Fibroblast of the aortic adventitia (primary cell): Measurements from ENCODE around the gene VSTM4. TPM values are rescaled to one million over a fixed set of nuclear protein-coding genes. Genes with fewer than 3 reads are reported as not detected.

ENCODE experiments used
- DNase-seq: peaks from one replicate; pipeline ENCODE4 v3.0.0-alpha.2; 2010; ENCODE audit warnings: low read depth
- H3K4me3 ChIP-seq: 2 replicates; pipeline ENCODE4 v1.5.1; 2011; ENCODE audit warnings: low read depth, mild to moderate bottlenecking, control low read depth, low read length, moderate library complexity
- total RNA-seq: library from RNA; depleted of rRNA; stranded (reverse); fragments of >200 nt; gene quantifications from 2 replicates; pipeline ENCODE4 v1.2.3, GENCODE V29; 2012; ENCODE audit warnings: low replicate concordance
- TF ChIP-seq, protein P1 (sequence below): IDR thresholded peaks from 2 replicates; pipeline ENCODE4 v1.5.1; 2011; ENCODE audit warnings: mild to moderate bottlenecking, low read length, control low read depth, inconsistent platforms; ENCODE audit not compliant: insufficient read depth

VSTM4 gene
- total RNA-seq, 1 donor, result 6.5 TPM

DNA sequence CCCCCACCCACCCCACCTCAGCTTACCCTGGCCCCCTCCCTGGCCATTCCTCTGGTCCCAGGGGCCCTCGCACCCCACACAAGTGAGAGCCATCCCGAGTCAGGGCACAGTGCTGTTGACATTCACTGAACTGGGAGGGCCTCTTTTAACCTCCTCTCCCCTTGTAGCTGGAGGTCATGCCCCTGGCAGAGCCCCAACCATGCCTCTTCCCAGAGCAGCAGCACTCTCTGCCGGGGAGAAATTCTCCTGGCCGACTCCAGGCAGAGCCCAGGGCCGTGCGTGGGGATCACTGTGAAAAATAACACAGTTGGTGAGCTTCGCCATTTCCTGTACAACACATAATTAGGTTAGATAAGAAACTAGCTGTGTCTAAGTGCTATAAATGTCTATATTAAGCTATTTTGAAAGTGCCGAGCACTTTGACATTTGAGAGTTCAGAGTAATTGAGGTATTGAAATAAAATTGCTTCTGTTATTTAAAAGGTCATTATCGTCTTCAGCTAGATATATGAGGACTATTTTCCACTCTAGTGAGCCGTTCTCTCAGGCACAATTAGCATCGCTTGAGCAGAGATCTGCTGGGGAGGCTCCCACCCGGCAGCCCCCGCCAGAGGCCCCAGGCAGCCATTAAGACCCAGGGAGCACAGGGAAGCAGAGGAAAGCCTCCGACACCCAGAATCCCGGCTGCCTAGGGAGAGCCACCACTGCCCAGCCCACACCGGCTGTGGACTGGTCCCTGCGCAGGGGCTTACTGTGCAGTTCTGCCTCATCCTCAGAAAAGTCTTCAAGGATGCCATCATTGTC, 113.3 kb downstream of the VSTM4 start:
- H3K4me3 ChIP-seq, result no peak overlapping the region
- TF ChIP-seq, protein P1, sequence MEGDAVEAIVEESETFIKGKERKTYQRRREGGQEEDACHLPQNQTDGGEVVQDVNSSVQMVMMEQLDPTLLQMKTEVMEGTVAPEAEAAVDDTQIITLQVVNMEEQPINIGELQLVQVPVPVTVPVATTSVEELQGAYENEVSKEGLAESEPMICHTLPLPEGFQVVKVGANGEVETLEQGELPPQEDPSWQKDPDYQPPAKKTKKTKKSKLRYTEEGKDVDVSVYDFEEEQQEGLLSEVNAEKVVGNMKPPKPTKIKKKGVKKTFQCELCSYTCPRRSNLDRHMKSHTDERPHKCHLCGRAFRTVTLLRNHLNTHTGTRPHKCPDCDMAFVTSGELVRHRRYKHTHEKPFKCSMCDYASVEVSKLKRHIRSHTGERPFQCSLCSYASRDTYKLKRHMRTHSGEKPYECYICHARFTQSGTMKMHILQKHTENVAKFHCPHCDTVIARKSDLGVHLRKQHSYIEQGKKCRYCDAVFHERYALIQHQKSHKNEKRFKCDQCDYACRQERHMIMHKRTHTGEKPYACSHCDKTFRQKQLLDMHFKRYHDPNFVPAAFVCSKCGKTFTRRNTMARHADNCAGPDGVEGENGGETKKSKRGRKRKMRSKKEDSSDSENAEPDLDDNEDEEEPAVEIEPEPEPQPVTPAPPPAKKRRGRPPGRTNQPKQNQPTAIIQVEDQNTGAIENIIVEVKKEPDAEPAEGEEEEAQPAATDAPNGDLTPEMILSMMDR, result no peak
- DNase-seq, result no peak

DNA sequence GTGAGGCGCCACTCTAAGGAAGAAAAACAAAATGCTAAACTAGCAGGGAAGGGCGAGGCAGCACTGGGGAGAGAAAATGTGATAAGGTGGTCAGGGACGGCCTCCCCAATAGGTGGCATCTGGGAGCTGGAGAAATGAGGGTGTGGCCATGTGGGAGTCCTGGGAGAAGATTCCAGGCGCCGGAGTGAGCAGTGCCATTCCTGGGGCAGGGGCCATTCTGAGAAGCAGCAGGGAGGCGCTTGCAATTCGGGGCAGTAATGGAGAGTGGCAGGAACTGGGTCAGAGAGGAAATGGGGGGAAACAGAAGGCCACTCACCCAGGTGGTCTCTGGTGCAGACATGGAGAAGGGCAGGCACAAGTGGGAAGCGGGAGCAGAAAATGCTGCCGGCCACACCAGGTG, 113.9 kb downstream of the VSTM4 start:
- no peak for DNase-seq
- TF ChIP-seq, protein P1, result no peak
- no peak overlapping the region for H3K4me3 ChIP-seq

DNA sequence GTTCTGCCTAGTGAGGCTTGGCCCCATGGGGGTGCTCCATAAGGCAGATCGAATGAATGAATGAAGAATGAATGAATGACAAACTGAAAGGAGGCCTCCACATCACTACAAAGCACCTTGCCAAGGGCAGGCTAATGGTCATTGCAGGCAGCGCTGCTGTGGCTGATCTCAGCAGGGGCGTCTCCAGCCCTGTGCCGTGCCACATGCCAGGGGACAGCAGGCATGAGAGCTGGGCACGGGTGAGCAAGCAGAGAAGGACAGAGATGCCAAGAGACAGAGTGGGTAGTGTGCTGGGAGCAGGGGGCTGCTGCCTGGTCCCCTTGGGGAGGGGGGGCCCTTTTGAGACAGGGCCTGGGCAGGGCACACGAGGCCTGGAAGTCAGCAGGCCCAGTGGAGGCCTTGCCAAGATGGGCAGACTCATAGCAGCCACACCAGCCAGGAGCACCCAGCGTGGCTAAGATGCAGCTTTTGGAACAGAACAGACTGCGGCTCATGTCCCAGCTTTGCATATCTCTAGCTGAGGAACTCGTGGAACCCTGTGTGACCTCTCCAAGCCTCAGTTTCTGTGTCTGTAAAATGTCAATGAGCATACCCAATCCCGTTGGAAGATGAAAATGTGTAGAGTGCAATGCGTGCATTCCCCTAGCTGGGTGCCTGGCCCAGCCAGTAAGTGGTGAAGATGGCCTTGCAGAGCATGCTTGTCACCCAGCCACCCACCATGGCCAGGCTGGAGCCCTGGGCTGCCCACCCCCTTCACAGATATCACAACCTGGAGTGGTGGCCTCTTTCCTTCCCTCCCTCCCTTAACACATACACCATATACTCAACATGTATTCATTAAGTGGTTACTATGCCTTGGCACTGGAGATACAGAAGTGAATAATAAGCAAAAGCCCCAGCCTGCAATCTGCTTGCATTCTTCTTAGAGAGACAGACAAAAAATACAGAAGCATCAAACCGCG, 114.6 kb downstream of the VSTM4 start:
- TF ChIP-seq, protein P1, result no peak
- H3K4me3 ChIP-seq, result no peak overlapping the region

DNA sequence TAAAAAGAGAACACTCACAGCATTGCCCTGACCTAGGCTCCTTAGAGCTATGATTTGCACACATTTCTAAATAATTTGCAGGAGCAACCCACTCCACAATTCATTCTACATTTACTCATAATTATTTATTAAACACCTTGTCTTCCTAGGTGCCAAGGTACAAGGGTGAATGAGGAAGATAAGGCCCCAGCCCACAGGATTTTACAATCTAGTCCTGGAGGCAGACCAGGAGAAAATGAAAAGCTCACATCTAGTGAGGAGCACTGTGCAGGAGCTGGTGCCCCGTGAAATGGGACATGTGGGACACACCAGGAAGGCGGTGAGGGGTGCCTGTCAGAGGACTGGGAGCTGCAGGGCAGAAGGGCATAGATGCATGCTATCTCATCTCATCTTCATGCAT, 116.0 kb downstream of the VSTM4 start:
- DNase-seq, result no peak
- no peak overlapping the region for H3K4me3 ChIP-seq
- TF ChIP-seq, protein P1, result no peak

More for the DNA sequence above, 114.6 kb downstream of the VSTM4 start:
- no peak for DNase-seq

DNA sequence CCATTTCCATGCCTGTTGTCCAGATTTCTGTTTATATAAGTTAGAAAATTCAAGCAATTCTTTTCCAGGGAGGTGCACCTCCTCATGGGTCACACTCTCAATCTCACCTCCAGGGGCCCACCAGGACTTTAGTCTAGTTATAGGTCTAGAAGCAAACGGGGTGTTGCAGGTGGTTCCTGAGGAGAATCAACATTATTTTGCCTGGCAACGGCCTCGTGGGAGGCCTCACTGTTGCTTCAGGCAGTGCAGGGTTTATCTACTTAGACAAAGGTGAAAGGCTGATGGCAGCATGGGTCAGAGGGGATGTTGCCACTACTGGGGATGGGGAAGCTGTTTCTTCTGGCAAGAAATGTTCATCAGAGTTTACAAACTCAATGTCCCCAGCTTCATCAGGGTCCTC, 119.0 kb downstream of the VSTM4 start:
- H3K4me3 ChIP-seq, result no peak overlapping the region
- no peak for DNase-seq
- TF ChIP-seq, protein P1, result no peak

DNA sequence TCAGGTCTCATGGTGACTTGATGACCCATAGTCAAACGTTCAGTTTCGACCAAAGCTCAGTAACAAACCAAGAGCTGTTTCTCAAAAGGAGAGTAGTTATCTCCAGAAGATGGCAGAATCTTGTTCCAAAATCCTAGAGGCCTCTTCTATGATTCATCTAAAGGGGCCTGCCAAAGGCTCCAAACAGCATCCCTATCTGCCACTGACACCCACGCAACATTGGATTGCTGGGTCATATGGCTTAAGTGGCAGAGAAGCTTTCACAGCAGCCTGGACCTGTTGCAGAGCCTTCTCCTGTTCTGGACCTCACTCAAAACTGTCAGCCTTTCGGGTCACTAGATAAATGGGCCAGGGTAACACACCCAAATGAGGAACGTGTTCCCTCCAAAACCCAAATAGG, 121.7 kb downstream of the VSTM4 start:
- peak; percentile 22 for DNase-seq
- TF ChIP-seq, protein P1, result peak; percentile 0
- no peak overlapping the region for H3K4me3 ChIP-seq
